ENCODE data around the gene BAMBI. TPM values are rescaled to one million over a fixed set of nuclear protein-coding genes. Genes with fewer than 3 reads are reported as not detected.

The BAMBI gene
- polyA plus RNA-seq, 1 donor (not counting 4 experiments of a cell fraction or from before 2014, with no cell fraction given), result 2.9 TPM

- Histone ChIP-seq H3K4me2 (ENCODE audit: control insufficient read depth, extremely low read depth, insufficient read depth, low read depth, low read length) (no peak overlapping the region), H2AFZ (ENCODE audit: control insufficient read depth, low read length) (no peak overlapping the region), H3K36me3 (ENCODE audit: control insufficient read depth in 2 of 2, extremely low read depth in 1 of 2, insufficient read depth in 2 of 2, low read length in 2 of 2) (no peaks in the 10 kb centered on the region), H3K9me3 (ENCODE audit: control insufficient read depth, low read depth, low read length) (no peaks in the 10 kb centered on the region), H3K9me1 (ENCODE audit: control insufficient read depth, extremely low read depth, insufficient read depth, low read length) (no peaks in the 10 kb centered on the region), H3K27ac (ENCODE audit: control insufficient read depth, insufficient read depth, low read length) (no peak overlapping the region), H3K79me2 (ENCODE audit: control insufficient read depth, insufficient read depth, low read length) (no peaks in the 10 kb centered on the region), H3K4me3 (ENCODE audit: control insufficient read depth in 2 of 3, extremely low read depth in 1 of 3, insufficient read depth in 2 of 3, low read depth in 1 of 3, low read length in 3 of 3) (no peak overlapping the region), H3K27me3 (ENCODE audit: control insufficient read depth, extremely low read depth, insufficient read depth, low read length) (no peaks in the 10 kb centered on the region), H3K9ac (ENCODE audit: control insufficient read depth, extremely low read depth, insufficient read depth, low read length) (no peak overlapping the region), H4K20me1 (ENCODE audit: control insufficient read depth, extremely low read depth, insufficient read depth, low read length) (no peaks in the 10 kb centered on the region), H3K4me1 (ENCODE audit: control insufficient read depth, extremely low read depth, insufficient read depth, low read length) (peaks cover 4% of the 10 kb centered on the region)
- no peak for FAIRE-seq
- DNase-seq (ENCODE audit: low read depth, low spot score), result no peak
- dilution Hi-C loops (cut with MboI; ENCODE audit: extremely low pct_ligation_motif_present, low sequenced_read_pairs), result no loop called here
- no peak for TF ChIP-seq EZH2 (IDR thresholded peaks at IDR 0.05; ENCODE audit: low read length)
- no peak for TF ChIP-seq CTCF (optimal IDR thresholded peaks at IDR 0.05 in 1 of 3, IDR thresholded peaks at IDR 0.05 in 1 of 3, conservative IDR thresholded peaks at IDR 0.05 in 1 of 3; ENCODE audit: extremely low read depth in 1 of 3, insufficient read depth in 2 of 3, low read length in 3 of 3)
Measured at GRCh38 chr10:28715757-28716156, 38.4 kb downstream of the BAMBI start.

- H3K79me2 ChIP-seq (ENCODE audit: control insufficient read depth, insufficient read depth, low read length), result no peaks in the 10 kb centered on the region
- H3K36me3 ChIP-seq (ENCODE audit: control insufficient read depth in 2 of 2, extremely low read depth in 1 of 2, insufficient read depth in 2 of 2, low read length in 2 of 2), result no peaks in the 10 kb centered on the region
- DNase-seq (ENCODE audit: low read depth, low spot score) (no peak), FAIRE-seq (no peak)
- no peak overlapping the region for H2AFZ ChIP-seq (ENCODE audit: control insufficient read depth, low read length)
- no peaks in the 10 kb centered on the region for H3K27me3 ChIP-seq (ENCODE audit: control insufficient read depth, extremely low read depth, insufficient read depth, low read length)
- TF ChIP-seq CTCF (optimal IDR thresholded peaks at IDR 0.05 in 1 of 3, IDR thresholded peaks at IDR 0.05 in 1 of 3, conservative IDR thresholded peaks at IDR 0.05 in 1 of 3; ENCODE audit: extremely low read depth in 1 of 3, insufficient read depth in 2 of 3, low read length in 3 of 3) (no peak), EZH2 (IDR thresholded peaks at IDR 0.05; ENCODE audit: low read length) (no peak)
- H3K9me3 ChIP-seq (ENCODE audit: control insufficient read depth, low read depth, low read length), result no peaks in the 10 kb centered on the region
- H3K4me2 ChIP-seq (ENCODE audit: control insufficient read depth, extremely low read depth, insufficient read depth, low read depth, low read length), result no peak overlapping the region
- dilution Hi-C loops (cut with MboI; ENCODE audit: extremely low pct_ligation_motif_present, low sequenced_read_pairs), result no loop called here
- H3K4me1 ChIP-seq (ENCODE audit: control insufficient read depth, extremely low read depth, insufficient read depth, low read length), result peaks cover 5% of the 10 kb centered on the region
- H3K4me3 ChIP-seq (ENCODE audit: control insufficient read depth in 2 of 3, extremely low read depth in 1 of 3, insufficient read depth in 2 of 3, low read depth in 1 of 3, low read length in 3 of 3), result no peak overlapping the region
- no peak overlapping the region for H3K27ac ChIP-seq (ENCODE audit: control insufficient read depth, insufficient read depth, low read length)
- no peaks in the 10 kb centered on the region for H4K20me1 ChIP-seq (ENCODE audit: control insufficient read depth, extremely low read depth, insufficient read depth, low read length)
- no peaks in the 10 kb centered on the region for H3K9me1 ChIP-seq (ENCODE audit: control insufficient read depth, extremely low read depth, insufficient read depth, low read length)
- no peak overlapping the region for H3K9ac ChIP-seq (ENCODE audit: control insufficient read depth, extremely low read depth, insufficient read depth, low read length)
Measured at GRCh38 chr10:28716748-28717147, 39.4 kb downstream of the BAMBI start.

Data from keratinocyte (primary cell).